ENCODE data around the gene EYA3.
A peak's percentile ranks its signal among the peaks of the same experiment; 100 is the strongest.

Gene EYA3, protein sequence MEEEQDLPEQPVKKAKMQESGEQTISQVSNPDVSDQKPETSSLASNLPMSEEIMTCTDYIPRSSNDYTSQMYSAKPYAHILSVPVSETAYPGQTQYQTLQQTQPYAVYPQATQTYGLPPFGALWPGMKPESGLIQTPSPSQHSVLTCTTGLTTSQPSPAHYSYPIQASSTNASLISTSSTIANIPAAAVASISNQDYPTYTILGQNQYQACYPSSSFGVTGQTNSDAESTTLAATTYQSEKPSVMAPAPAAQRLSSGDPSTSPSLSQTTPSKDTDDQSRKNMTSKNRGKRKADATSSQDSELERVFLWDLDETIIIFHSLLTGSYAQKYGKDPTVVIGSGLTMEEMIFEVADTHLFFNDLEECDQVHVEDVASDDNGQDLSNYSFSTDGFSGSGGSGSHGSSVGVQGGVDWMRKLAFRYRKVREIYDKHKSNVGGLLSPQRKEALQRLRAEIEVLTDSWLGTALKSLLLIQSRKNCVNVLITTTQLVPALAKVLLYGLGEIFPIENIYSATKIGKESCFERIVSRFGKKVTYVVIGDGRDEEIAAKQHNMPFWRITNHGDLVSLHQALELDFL

GRCh38 chr1:28088168-28088961, at the start of gene EYA3:
Gene EYA3, minus strand, starts transcription at chr1:28088610. Its CDS starts 30,584 bp downstream, at chr1:28058026.
- peaks cover 2% of the 10 kb centered on the region for H3K36me3 Mint-ChIP-seq
- peak; percentile 99 for DNase-seq
- H3K27ac Mint-ChIP-seq = peak within 1 kb of the TSS; percentile 95
- peak within 1 kb of the TSS; percentile 92 for H3K4me3 Mint-ChIP-seq
- peaks cover 6% of the 10 kb centered on the region for H3K27me3 Mint-ChIP-seq
- H3K9me3 Mint-ChIP-seq = no peaks in the 10 kb centered on the region
- H3K4me1 Mint-ChIP-seq = peaks cover 40% of the 10 kb centered on the region
- CTCF ChIA-PET = interaction anchor here (1.0 to 7.3 kb wide), 11 partner anchors 10 to 230 kb away, joined by 3 to 184 read pairs (median 3); partner anchors contain the start of gene SMPDL3B

GRCh38 chr1:28136922-28137613, 48.7 kb upstream of the EYA3 start:
- Mint-ChIP-seq H3K4me3 (no peak overlapping the region), H3K27ac (no peak overlapping the region), H3K9me3 (peaks cover 4% of the 10 kb centered on the region), H3K36me3 (peaks cover 1% of the 10 kb centered on the region), H3K4me1 (no peaks in the 10 kb centered on the region), H3K27me3 (peaks cover 71% of the 10 kb centered on the region)
- DNase-seq = no peak
- CTCF ChIA-PET = interaction anchor here (0.6 kb wide), 1 partner anchor 27 kb away, joined by 3 read pairs; no protein-coding TSS in a partner anchor

GRCh38 chr1:28136169-28136921, 47.9 kb upstream of the EYA3 start:
- H3K9me3 Mint-ChIP-seq = peaks cover 4% of the 10 kb centered on the region
- CTCF ChIA-PET = interaction anchor here (0.6 kb wide), 1 partner anchor 75 kb away, joined by 3 read pairs; no protein-coding TSS in a partner anchor
- H3K4me1 Mint-ChIP-seq = no peaks in the 10 kb centered on the region
- H3K27me3 Mint-ChIP-seq = peaks cover 77% of the 10 kb centered on the region
- no peak overlapping the region for H3K27ac Mint-ChIP-seq
- peaks cover 1% of the 10 kb centered on the region for H3K36me3 Mint-ChIP-seq
- DNase-seq = no peak
- no peak overlapping the region for H3K4me3 Mint-ChIP-seq

DNA sequence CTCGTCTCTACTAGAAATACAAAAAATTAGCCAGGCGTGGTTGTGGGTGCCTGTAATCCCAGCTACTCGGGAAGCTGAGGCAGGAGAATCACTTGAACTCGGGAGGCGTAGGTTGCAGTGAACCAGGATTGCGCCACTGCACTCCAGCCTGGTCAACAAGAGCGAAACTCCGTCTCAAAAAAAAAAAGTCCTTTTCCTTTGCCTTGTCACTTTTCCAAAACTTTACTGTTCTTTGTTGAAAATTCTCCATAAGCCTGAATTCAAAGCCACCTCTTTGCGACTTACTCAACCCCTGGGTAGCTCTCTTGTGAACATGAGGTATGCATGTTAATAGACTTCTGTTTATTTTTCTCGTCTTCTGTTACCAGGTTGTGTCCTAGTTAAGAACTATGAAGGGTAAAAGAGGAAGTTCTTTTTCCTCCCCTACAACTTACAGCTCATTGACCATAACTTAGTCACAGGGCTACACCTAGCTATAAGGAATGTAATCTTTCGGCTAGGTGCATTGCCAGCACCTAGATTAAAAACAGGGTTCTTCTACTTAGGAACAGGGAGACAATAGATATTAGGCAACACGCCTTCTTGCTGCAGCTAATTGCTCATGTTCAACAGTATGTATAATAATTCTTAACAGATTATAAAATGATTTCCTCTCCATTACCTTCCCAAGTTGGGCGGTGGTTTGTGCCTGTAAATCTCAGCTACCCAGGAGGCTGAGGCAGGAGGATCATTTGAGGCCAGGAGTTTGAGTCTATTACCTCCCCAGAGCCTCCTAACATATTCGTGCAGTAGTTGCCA, 47.2 kb upstream of the EYA3 start:
- no peak for DNase-seq
- Mint-ChIP-seq H3K4me3 (no peak overlapping the region), H3K27ac (no peak overlapping the region), H3K4me1 (no peaks in the 10 kb centered on the region), H3K36me3 (peaks cover 1% of the 10 kb centered on the region), H3K9me3 (peaks cover 4% of the 10 kb centered on the region), H3K27me3 (peaks cover 85% of the 10 kb centered on the region)
- CTCF ChIA-PET = interaction anchor here (0.6 kb wide), 1 partner anchor 76 kb away, joined by 3 read pairs; no protein-coding TSS in a partner anchor

DNA sequence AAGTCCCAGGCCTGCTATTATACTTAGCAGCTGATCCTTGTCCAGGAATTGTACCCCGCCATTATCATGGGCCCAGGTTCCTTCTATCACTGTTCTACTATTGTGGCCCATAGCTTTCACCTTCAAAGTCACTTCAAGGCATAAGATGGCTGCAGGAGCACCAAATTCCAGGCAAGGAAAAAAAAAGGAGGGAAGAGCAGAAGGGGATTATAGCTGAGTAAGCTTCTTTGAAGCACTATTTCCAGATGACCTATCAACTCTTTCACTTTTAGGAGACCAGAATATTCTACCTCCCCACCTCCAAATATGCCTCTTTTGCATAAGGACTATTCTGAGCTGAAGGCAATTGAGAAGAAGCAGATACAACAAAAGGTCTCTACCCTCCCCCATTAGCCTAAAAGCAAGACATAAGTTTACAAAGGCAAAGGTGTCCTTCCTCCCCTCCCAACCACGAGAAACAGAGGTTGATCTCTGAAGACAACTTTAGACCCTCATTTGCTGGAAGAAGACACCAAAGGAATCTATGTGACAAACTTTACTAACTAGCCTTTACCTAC, 46.3 kb upstream of the EYA3 start:
- no peak overlapping the region for H3K4me3 Mint-ChIP-seq
- H3K27me3 Mint-ChIP-seq = peaks cover 89% of the 10 kb centered on the region
- no peaks in the 10 kb centered on the region for H3K4me1 Mint-ChIP-seq
- no peak for DNase-seq
- peaks cover 1% of the 10 kb centered on the region for H3K36me3 Mint-ChIP-seq
- no peak overlapping the region for H3K27ac Mint-ChIP-seq
- H3K9me3 Mint-ChIP-seq = peaks cover 4% of the 10 kb centered on the region
- CTCF ChIA-PET = no interaction called here

DNA sequence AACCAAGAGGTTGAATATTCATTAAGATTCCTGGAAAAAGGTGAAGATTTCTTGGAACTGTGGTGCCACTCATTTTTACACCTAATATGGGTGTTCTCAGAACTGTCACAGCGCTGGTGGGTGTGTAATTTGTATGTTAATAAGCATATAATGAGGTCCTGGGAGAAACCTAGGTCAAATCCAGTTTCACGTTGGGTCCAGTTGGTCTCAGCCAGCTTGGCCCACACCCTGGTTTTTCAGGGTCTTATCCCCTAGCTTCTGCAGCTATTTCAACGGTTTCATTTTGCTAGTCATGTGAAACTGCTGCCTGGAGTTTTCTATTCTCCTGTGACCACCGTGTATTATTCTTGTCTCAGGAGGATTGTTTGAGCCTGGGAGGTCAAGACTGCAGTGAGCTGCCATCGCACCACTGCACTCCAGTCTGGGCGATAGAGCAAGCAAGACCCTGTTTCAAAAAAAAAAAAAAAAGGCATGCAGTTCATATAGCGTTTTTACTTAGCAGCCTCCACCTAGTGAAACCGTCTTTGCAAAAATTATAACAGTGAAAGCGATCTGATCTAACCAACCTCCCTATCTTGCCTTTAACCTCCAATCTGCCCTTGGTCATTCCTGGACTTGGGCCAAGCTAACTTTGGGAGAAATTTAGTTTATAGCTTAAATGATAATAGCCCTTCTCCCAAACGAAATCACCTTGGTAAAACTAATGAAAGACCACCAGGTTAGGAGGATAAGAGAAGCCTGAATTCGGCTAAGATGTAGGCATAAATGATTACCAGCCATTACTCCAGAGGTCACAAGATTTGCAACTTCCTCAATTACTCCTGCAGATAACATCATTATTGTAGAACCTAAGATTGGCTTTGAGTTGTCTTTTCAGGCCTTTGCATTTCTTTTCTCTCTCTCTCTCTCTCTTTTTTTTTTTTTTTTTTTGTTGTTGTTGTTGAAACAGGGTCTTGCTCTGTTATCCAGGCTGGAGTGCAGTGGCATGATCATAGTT, 44.1 kb upstream of the EYA3 start:
- H3K4me3 Mint-ChIP-seq = no peak overlapping the region

GRCh38 chr1:28130901-28131300, 42.5 kb upstream of the EYA3 start:
- H3K27me3 Mint-ChIP-seq = peaks cover 90% of the 10 kb centered on the region
- CTCF ChIA-PET = no interaction called here

More for the DNA sequence above, 44.1 kb upstream of the EYA3 start:
- Mint-ChIP-seq H3K36me3 (no peaks in the 10 kb centered on the region), H3K4me1 (peaks cover 4% of the 10 kb centered on the region), H3K27me3 (peaks cover 91% of the 10 kb centered on the region), H3K27ac (no peak overlapping the region), H3K9me3 (peaks cover 4% of the 10 kb centered on the region)
- DNase-seq = no peak
- CTCF ChIA-PET = no interaction called here

DNA sequence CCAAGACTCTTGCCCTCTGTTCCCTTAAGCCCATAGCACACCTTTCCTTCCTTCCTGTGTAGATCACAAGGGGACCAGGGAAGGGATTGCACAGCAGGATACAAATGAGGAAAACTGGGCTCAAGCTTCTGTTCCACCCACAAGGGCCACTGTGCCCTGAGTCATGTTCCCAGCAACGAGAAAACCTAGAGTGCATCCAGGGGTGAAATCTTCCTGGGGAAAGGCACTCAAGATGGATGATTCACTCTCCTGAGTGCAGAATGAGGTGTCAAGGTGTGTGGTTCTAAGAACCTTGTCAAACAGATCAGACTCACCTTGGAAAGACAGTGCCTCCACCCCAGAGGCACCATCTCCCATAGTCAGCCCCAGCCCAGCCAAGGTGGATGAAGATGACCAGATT, 40.7 kb upstream of the EYA3 start:
- no peak overlapping the region for H3K4me3 Mint-ChIP-seq
- CTCF ChIA-PET = no interaction called here
- no peak for DNase-seq
- H3K27me3 Mint-ChIP-seq = peaks cover 82% of the 10 kb centered on the region
- no peak overlapping the region for H3K27ac Mint-ChIP-seq
- H3K4me1 Mint-ChIP-seq = peaks cover 6% of the 10 kb centered on the region
- peaks cover 4% of the 10 kb centered on the region for H3K9me3 Mint-ChIP-seq
- H3K36me3 Mint-ChIP-seq = no peaks in the 10 kb centered on the region

More at GRCh38 chr1:28130901-28131300, 42.5 kb upstream of the EYA3 start:
- H3K9me3 Mint-ChIP-seq = peaks cover 4% of the 10 kb centered on the region
- H3K4me3 Mint-ChIP-seq = no peak overlapping the region
- no peaks in the 10 kb centered on the region for H3K36me3 Mint-ChIP-seq
- peaks cover 6% of the 10 kb centered on the region for H3K4me1 Mint-ChIP-seq
- H3K27ac Mint-ChIP-seq = no peak overlapping the region
- no peak for DNase-seq

- Mint-ChIP-seq H3K4me3 (no peak overlapping the region), H3K4me1 (peaks cover 8% of the 10 kb centered on the region), H3K27me3 (peaks cover 77% of the 10 kb centered on the region), H3K36me3 (no peaks in the 10 kb centered on the region), H3K27ac (no peak overlapping the region), H3K9me3 (no peaks in the 10 kb centered on the region)
- DNase-seq = no peak
- CTCF ChIA-PET = no interaction called here
Measured at GRCh38 chr1:28127617-28128257, 39.3 kb upstream of the EYA3 start.

GRCh38 chr1:28126783-28127490, 38.5 kb upstream of the EYA3 start:
- DNase-seq = no peak
- H3K36me3 Mint-ChIP-seq = no peaks in the 10 kb centered on the region
- H3K4me1 Mint-ChIP-seq = peaks cover 8% of the 10 kb centered on the region
- CTCF ChIA-PET = no interaction called here
- H3K27me3 Mint-ChIP-seq = peaks cover 73% of the 10 kb centered on the region
- H3K9me3 Mint-ChIP-seq = no peaks in the 10 kb centered on the region
- no peak overlapping the region for H3K27ac Mint-ChIP-seq
- H3K4me3 Mint-ChIP-seq = no peak overlapping the region

DNA sequence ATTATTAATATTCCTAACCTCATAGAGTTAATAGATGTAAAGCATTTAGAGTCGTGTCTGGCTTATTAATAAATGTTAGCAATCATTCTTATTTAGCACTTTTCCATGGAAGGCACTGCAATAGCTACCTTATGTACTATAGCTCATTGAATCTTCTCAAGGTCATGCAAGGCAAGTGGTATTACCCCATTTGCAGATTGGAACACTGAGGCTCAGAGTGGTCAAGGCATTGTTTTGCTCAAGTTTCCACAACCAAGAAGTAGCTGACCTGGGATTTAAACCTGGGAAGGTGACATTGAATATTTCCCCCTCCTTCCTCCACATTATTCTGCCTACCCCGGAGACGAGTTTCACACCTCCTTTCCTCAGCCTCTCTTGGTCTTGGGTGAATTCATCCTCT, 37.8 kb upstream of the EYA3 start:
- Mint-ChIP-seq H3K27ac (no peak overlapping the region), H3K27me3 (peaks cover 65% of the 10 kb centered on the region), H3K4me1 (peaks cover 8% of the 10 kb centered on the region), H3K36me3 (no peaks in the 10 kb centered on the region), H3K4me3 (no peak overlapping the region), H3K9me3 (no peaks in the 10 kb centered on the region)
- CTCF ChIA-PET = no interaction called here
- no peak for DNase-seq
